HG03439 (cell line): ENCODE measurements around the gene GABBR2.
"Not testable (repeated sequence)": the region's sequence is repeated elsewhere in the genome, so short reads cannot be mapped to it uniquely, and the experiment has no call there.

Experiments used
- ATAC-seq: cut with Tn5 transposase; IDR thresholded peaks from one replicate; pipeline ENCODE4 v1.9.1; 2021; ENCODE audit warnings: mild to moderate bottlenecking, moderate library complexity; ENCODE audit not compliant: unreplicated experiment

The GABBR2 gene

GRCh38 chr9:98283143-98283542 lies 425.6 kb downstream of the GABBR2 start:
- not testable (repeated sequence) for ATAC-seq

DNA sequence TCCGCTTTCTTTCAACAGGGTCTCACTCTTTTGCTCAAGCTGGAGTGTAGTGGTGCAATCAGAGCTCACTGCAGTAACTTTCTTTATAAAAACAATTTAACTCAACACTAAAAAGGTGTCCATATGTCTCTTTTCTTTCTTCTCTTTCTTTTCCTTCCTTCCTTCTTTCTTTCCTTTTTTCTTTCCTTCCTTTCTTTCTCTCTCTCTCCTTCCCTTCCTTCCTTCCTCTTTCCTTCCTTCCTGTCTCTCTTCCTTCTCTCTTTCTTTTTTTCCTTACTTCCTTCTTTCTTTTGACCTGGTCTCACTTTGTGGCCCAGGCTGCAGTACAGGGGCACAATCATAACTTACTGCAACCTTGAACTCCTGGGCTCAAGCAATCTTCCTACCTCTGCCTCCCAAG lies 427.5 kb downstream of the GABBR2 start:
- no peak for ATAC-seq

DNA sequence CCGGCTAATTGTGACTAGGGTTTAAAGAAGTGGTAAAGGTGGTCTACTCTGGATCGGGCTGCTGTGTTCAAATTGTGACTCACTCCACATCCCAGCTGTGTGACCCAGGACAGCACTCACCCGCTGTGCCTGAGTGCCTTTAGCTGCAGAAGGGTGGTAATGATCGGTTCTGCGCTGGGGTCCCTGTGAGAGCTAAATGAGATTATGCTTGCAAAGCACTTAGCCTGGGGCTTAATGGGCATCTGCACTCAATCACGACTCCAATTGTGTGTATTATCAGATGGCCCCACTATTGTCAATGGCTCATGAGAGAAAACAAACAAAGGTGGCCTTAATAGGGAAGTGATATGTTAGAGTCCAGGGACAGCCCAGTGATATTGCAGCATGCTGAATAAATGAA lies 428.2 kb downstream of the GABBR2 start:
- ATAC-seq, result no peak

GRCh38 chr9:98280162-98280561 lies 428.6 kb downstream of the GABBR2 start:
- ATAC-seq, result no peak

GRCh38 chr9:98276907-98277469 lies 431.7 kb downstream of the GABBR2 start:
- ATAC-seq, result no peak

- ATAC-seq, result no peak
Measured at GRCh38 chr9:98275159-98275558, 433.6 kb downstream of the GABBR2 start.

DNA sequence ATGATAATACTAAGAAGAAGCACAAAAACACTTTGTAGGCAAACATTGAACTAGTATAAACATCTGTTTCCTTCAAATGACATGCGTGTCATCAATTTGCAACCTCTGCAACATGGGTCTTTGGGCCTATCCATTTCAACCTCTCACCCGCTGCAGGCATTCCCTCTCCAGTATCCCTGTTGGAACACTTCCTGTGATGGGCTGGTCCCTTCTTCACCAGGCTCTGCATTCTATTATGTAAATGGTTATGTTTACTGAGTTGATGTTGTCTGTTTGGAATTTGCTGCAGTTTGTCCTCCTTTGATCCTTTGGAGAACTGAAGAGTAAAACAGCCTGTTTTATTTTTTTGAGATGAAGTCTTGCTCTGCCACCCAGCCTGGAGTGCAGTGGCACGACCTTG lies 436.7 kb downstream of the GABBR2 start:
- no peak for ATAC-seq

- ATAC-seq, result no peak
Measured at GRCh38 chr9:98271479-98271878, 437.3 kb downstream of the GABBR2 start.

DNA sequence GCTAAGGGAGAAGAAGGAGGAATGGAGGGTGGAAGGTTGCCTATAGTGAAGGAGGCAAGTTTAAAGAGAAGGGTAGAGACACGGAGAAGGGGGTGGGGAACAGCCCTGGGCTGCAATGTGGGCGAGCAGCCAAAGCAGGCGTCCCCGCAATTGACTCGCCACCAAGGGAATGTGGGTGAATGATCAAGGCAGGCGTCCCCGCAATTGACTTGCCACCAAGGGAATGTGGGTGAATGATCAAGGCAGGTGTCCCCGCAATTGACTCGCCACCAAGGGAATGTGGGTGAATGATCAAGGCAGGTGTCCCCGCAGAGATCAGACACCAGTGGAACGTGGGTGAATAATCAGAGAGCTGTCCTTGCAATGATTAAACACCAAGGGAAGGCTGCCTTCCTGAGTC lies 438.5 kb downstream of the GABBR2 start:
- ATAC-seq, result not testable (repeated sequence)

DNA sequence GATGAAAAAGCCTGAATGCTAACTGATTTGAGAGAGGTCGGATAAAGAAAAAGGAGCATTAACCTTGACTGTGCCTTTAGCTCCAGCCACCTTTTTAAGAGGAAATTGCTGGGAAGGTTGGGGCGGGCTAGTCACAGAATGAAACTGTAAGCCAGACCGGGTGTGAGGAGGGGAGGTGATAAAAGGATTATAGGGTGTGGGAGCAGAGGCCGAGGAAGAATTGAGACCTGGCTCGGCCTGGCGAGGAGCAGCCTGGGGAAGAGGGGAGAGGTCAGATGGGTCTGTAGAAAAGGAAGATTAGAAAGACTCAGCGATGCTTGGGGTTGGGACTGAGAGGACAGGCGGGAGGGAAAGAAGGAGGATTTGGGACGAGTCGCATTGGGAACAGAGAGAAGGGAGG lies 439.1 kb downstream of the GABBR2 start:
- ATAC-seq, result not testable (repeated sequence)

GRCh38 chr9:98267556-98267955 lies 441.2 kb downstream of the GABBR2 start:
- ATAC-seq, result not testable (repeated sequence)

DNA sequence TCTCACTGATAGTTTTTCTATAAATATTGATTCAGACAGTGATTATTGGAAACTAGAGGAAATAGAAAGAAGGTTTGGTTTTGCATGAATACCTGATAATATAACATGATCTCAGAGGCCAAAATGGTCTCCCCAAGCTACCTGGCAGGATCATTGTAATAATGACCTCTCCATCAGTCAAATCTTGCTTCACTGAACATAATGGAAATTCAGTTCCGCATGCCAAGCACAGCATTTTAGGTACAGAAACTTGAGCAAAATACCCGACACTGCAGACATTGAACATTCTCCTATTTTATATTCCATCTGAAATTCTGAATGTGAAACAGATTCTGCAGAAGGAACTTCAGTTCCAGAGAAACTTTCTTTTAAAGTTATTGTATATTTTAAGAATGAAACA lies 444.2 kb downstream of the GABBR2 start:
- no peak for ATAC-seq

GRCh38 chr9:98263482-98264357 lies 445.0 kb downstream of the GABBR2 start:
- ATAC-seq, result peak; percentile 75

- ATAC-seq, result no peak
Measured at GRCh38 chr9:98263080-98263479, 445.7 kb downstream of the GABBR2 start.

DNA sequence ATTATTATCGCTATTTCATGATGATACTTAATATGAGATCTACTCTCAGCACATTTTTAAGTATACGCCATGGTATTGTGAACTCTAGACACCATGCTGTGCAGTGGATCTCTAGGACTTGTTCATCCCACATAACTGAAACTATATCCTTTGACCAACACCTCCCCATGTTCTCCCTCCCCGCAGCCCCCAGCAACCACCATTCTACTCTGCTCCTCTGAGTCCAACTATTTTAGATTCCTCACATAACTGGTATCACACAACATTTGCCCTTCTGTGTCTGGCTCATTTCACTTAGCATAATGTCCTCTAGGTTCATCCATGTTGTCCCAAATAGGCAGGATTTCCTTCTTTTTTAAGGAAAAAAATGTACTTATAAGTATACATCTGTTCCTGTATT lies 446.7 kb downstream of the GABBR2 start:
- ATAC-seq, result no peak

- ATAC-seq, result no peak
Measured at GRCh38 chr9:98260635-98261034, 448.1 kb downstream of the GABBR2 start.

- no peak for ATAC-seq
Measured at GRCh38 chr9:98259791-98260190, 448.9 kb downstream of the GABBR2 start.

DNA sequence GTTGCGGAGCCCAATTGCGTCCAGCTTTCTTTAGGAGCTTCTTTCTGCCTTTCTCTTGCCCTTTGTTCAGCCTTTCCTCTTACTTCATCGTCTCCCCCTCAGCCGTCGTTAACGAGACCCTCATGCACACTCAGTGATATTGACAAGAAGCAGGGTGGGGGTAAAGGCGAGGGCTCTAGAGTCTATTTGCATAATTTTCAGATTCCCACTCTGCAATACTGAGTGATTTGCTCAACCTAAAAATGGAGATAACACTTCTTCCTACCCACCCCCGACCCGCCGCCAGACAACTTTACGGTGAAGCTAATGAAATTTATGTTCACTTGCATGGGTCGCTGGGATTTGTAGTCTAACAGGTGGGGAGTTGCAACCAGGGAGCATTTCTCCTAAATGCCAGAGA lies 452.0 kb downstream of the GABBR2 start:
- ATAC-seq, result no peak

GRCh38 chr9:98255578-98256296 lies 453.0 kb downstream of the GABBR2 start, which contains the start of gene TBC1D2:
TBC1D2 (minus strand) TSS chr9:98255649; CDS start chr9:98255541, 108 bp downstream.
- ATAC-seq, result peak; percentile 94

DNA sequence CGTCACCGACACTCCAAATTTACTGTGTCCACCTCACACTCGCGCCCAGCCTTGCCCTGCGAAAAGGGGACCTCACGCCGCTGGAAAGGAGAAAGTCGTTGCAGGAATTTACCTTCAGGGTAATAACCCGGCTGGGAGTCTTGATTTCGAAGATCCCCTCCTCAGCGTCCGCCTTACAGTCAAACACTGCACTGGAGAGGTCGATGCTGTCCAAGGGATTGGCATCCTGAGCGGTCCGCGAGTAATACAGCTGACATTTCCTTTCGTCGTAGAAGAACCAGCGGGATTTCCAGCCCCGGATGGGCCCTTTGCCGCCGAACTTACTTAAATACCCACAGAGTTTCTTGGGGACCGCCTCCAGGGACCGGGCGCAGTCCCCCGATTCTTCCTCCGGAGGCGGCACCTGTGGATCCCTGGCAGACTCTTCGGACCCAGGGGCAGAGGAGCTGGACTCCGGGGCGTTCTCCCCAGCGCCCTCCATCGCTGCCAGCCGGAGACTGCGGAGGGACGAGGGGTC lies 453.6 kb downstream of the GABBR2 start:
- ATAC-seq, result no peak

- no peak for ATAC-seq
Measured at GRCh38 chr9:98254228-98255060, 454.3 kb downstream of the GABBR2 start.
